HG03159 (cell line): ENCODE data around the gene DAGLB.

Source experiments
- ATAC-seq: cut with Tn5 transposase; IDR thresholded peaks from one replicate; pipeline ENCODE4 v1.9.1; 2021; ENCODE audit warnings: mild to moderate bottlenecking, moderate library complexity; ENCODE audit not compliant: unreplicated experiment

Gene DAGLB

DNA sequence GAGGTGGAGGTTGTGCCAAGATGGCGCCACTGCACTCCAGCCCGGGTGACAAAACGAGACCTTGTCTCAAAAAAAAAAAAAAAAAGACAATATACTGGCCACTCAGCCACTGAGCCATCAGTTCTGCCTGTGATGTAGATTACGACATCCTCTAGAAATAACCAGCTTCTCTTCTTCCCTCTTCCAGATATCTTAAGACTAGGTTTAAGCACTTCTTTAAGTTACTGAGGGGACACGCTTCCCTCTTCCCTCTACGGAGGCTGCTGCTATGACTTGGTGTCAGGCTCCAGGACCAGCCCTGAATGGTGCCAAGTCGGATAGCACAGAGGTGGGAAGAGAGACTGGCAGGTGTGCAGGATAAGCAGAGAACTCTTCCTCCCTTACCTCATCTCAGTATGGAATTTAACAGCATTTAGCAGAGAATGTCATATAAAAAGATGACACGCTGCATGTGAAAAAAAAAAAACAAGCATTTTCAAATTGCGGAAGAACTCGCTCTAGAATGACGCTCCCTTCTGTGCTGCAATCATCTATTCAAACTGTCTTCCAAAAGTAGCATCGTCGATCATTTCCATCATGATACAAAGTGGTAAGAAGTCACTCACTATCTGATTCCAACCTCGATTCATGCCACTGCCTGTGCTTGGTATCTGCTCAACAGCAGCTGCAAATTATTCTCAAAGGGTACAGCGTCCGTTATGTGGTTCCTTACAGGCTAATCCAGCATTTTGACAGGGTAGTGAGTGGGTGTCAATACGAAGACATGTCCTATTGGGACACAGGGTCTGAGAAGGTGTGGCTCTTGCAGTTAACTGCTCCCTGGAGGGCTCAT is 13.8 kb downstream of the DAGLB start:
- no peak for ATAC-seq

- ATAC-seq, result no peak
Measured at GRCh38 chr7:6432781-6433180, 15.0 kb downstream of the DAGLB start.

- ATAC-seq, result no peak
Measured at GRCh38 chr7:6430974-6431373, 16.8 kb downstream of the DAGLB start.

GRCh38 chr7:6430271-6430940 is 17.3 kb downstream of the DAGLB start:
- no peak for ATAC-seq

GRCh38 chr7:6425948-6426347 is 21.8 kb downstream of the DAGLB start:
- ATAC-seq, result no peak

DNA sequence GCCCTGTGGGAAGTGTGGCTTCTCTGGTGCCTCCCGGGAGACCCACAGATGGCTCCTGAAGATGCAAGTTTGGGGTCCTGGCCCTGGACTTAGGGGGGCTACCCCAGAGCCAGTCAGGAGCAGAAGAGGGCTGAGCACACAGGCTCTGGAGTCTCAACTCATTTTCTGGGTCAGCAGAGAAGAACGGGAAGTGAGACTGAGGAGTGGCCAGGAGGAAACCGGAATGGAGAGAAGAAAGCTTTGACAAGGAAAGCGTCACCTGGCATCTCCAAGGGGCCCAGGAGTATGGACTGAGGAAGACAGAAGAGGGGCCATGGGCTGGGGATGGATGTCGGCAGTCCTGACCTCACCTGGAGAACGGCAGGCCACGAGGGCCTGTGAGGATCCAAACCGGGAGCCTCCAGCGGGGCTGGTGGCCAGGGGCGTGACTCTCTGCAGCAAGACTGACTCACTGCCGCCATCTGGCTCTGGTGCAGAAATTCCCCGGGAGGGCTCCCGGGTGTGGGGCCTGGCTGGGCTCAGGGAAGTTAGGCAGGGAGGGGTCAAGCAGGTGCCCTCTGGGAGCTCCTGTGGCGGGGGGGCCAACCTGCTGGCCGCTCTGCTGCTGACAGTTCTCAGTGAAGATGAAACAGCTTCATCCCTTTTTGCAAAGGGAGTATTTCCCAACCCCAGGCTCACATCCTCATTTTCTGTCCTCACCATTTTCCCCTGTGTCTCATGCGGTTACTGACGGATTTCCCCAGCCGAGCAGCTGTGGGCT is 23.6 kb downstream of the DAGLB start:
- ATAC-seq, result no peak

GRCh38 chr7:6422926-6423632 is 24.7 kb downstream of the DAGLB start:
- no peak for ATAC-seq

GRCh38 chr7:6422095-6422494 is 25.7 kb downstream of the DAGLB start:
- ATAC-seq, result no peak

- no peak for ATAC-seq
Measured at GRCh38 chr7:6420680-6421079, 27.1 kb downstream of the DAGLB start.

DNA sequence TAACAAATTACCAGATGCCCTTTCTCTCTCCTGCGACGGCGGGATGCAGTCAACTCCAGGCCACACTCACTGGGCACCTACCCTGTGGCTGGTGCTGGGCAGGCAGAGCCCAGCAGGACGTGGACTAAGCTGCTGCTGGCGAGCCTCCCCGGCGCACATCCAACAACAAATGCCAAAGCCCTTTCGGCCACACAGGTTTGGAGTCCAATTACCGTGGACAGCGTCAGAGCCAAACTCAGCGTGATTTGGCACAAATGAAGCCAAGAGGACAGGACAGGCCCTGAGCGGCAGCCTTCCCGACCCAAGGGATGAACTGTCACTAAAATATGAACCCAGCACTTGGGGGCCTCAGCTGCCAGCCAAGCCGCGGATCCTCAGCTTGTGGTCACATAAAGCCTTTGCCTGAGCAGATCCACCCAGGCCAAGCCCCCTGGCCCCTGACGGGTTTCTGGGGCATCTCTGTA is 28.4 kb downstream of the DAGLB start:
- ATAC-seq, result no peak

DNA sequence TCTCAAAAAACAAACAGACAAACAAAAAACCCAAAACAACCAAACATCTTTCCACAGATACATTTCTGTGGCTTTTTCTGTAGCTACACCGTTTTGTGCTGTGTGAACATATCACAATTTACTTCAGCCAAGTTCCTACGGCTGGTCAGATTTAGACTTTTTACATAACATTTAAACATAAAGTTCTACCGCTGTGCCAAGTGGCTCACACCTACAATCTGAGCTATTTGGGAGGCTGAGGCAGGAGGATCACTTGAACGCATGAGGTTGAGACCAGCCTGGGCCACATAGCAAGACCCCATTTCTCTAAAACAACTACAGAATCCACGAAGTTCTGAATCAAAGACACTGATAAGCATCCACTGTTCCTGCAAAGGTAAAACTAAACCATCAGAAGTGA is 30.3 kb downstream of the DAGLB start:
- no peak for ATAC-seq

- ATAC-seq, result no peak
Measured at GRCh38 chr7:6416516-6417145, 31.1 kb downstream of the DAGLB start.

- no peak for ATAC-seq
Measured at GRCh38 chr7:6413637-6414036, 34.1 kb downstream of the DAGLB start.

GRCh38 chr7:6409944-6410693 is 37.6 kb downstream of the DAGLB start:
- no peak for ATAC-seq

DNA sequence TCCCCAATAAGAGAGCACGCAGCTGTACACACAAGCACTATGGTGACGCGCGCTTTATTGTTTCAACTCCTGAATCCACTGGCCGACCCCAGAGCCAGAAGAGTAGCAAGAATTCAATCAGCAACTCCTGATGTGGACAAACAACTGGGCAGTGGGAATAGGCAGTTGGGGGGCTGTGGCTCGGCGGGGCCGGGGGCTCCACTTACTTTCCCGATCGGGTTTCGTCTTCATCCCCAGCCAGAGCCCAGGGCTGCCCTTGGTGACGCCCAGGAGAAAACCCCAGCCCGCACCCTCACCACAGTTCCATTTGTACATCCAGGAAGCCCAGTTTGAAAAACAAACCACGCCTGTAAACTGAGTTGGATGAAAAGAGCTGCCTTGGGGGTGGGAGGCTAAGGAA is 38.7 kb downstream of the DAGLB start:
- no peak for ATAC-seq

- ATAC-seq, result no peak
Measured at GRCh38 chr7:6407434-6407833, 40.3 kb downstream of the DAGLB start.

- no peak for ATAC-seq
Measured at GRCh38 chr7:6406121-6406520, 41.6 kb downstream of the DAGLB start.

- no peak for ATAC-seq
Measured at GRCh38 chr7:6403907-6404306, 43.8 kb downstream of the DAGLB start.

- no peak for ATAC-seq
Measured at GRCh38 chr7:6402741-6403140, 45.0 kb downstream of the DAGLB start.

GRCh38 chr7:6402041-6402440 is 45.7 kb downstream of the DAGLB start:
- no peak for ATAC-seq
